Tibial artery (tissue), 4 donors: ENCODE results near the gene TMEM63A.

Experiments used
- DNase-seq, 2 donors: peaks; one replicate each; pipeline ENCODE4 v3.0.0-alpha.2; 2019
- H3K27ac ChIP-seq, 2 donors: fragments of 200-600 bp; sonication (generic) in 1 of 2; 1 replicate in 1 of 2; 2 replicates in 1 of 2; pipeline ENCODE4 v1.5.1; 2018 to 2019; ENCODE audit warnings: mild to moderate bottlenecking in 1 of 2
- H3K27me3 ChIP-seq, 2 donors: fragments of 200-600 bp; sonication (generic) in 1 of 2; one replicate each; pipeline versions ENCODE4 v1.5.1 to v1.6.0; 2016 to 2019
- H3K36me3 ChIP-seq, 3 donors: fragments of 200-600 bp; sonication (generic) in 2 of 3; one replicate each; pipeline ENCODE4 v1.5.1; 2016 to 2019; ENCODE audit warnings: mild to moderate bottlenecking in 2 of 3
- H3K4me1 ChIP-seq, 4 donors: fragments of 200-600 bp; sonication (generic) in 2 of 4; 1 replicate in 3 of 4; 2 replicates in 1 of 4; pipeline ENCODE4 v1.5.1; 2016 to 2019
- H3K4me3 ChIP-seq, 2 donors: fragments of 200-600 bp; sonication (generic) in 1 of 2; 1 replicate in 1 of 2; 2 replicates in 1 of 2; pipeline ENCODE4 v1.5.1; 2018 to 2019; ENCODE audit warnings: mild to moderate bottlenecking in 2 of 2
- H3K9me3 ChIP-seq, 3 donors: fragments of 200-600 bp; sonication (generic) in 1 of 3; one replicate each; pipeline ENCODE4 v1.5.1; 2016 to 2019
- intact Hi-C: fragments of 100-400 bp; cut with DNase I; formaldehyde crosslinking; loops from one replicate; pipeline ENCODE4 v1.15.0; 2023; ENCODE audit warnings: low total_unique reads
- TF ChIP-seq, protein P1 (sequence below), 2 experiments: fragments of 200-600 bp in 1 of 2; fragments of 450-650 bp in 1 of 2; IDR thresholded peaks; one replicate each; pipeline ENCODE4 v1.5.1; 2017 to 2019; ENCODE audit warnings: antibody characterized with exemption in 2 of 2, mild to moderate bottlenecking in 1 of 2, moderate library complexity in 1 of 2

Gene TMEM63A

GRCh38 chr1:225886159-225887029 lies 4.2 kb upstream of the TMEM63A start:
- Histone ChIP-seq H3K27me3 (peaks cover 0 to 12% of the 10 kb centered on the region in 2 donors), H3K4me1 (peaks cover 0 to 15% (median 5%) of the 10 kb centered on the region in 4 donors), H3K9me3 (no peaks in the 10 kb centered on the region), H3K27ac (no peak overlapping the region), H3K4me3 (no peak overlapping the region), H3K36me3 (no peaks in the 10 kb centered on the region)
- TF ChIP-seq, protein P1, sequence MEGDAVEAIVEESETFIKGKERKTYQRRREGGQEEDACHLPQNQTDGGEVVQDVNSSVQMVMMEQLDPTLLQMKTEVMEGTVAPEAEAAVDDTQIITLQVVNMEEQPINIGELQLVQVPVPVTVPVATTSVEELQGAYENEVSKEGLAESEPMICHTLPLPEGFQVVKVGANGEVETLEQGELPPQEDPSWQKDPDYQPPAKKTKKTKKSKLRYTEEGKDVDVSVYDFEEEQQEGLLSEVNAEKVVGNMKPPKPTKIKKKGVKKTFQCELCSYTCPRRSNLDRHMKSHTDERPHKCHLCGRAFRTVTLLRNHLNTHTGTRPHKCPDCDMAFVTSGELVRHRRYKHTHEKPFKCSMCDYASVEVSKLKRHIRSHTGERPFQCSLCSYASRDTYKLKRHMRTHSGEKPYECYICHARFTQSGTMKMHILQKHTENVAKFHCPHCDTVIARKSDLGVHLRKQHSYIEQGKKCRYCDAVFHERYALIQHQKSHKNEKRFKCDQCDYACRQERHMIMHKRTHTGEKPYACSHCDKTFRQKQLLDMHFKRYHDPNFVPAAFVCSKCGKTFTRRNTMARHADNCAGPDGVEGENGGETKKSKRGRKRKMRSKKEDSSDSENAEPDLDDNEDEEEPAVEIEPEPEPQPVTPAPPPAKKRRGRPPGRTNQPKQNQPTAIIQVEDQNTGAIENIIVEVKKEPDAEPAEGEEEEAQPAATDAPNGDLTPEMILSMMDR (IDR thresholded peaks at IDR 0.05): no peak
- no peak for DNase-seq
- intact Hi-C loops: no loop called here

DNA sequence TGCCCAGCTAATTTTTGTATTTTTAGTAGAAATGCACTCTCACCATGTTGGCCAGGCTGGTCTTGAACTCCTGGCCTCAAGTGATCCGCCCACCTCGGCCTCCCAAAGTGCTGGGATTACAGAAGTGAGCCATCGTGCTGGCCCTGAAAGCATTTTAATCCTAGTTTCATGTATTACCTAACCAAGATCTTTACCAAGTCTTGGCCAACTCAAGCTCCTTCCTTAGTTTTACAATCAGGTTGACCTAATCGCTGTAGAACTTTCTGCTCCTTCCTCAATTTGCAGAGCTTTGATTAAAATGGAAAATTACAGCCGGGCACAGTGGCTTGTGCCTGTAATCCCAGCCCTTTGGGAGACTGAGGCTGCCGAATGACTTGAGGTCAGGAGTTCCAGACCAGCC lies 3.2 kb upstream of the TMEM63A start:
- intact Hi-C loops: no loop called here
- Histone ChIP-seq H3K4me1 (peaks cover 0 to 19% (median 15%) of the 10 kb centered on the region in 4 donors), H3K36me3 (no peaks in the 10 kb centered on the region), H3K27me3 (peaks cover 0 to 12% of the 10 kb centered on the region in 2 donors), H3K27ac (no peak overlapping the region), H3K9me3 (no peaks in the 10 kb centered on the region), H3K4me3 (no peak overlapping the region)
- DNase-seq: no peak
- TF ChIP-seq, protein P1 (IDR thresholded peaks at IDR 0.05): no peak

- no peaks in the 10 kb centered on the region for H3K36me3 ChIP-seq
- peak overlapping the region in 1 of 2 donors; percentile 94 for H3K27ac ChIP-seq
- H3K4me3 ChIP-seq: peak overlapping the region; percentile 73 to 97
- TF ChIP-seq, protein P1 (IDR thresholded peaks at IDR 0.05): no peak
- peaks cover 0 to 32% (median 31%) of the 10 kb centered on the region in 4 donors for H3K4me1 ChIP-seq
- DNase-seq: no peak
- intact Hi-C loops: no loop called here
- H3K27me3 ChIP-seq: peaks cover 0 to 12% of the 10 kb centered on the region in 2 donors
- H3K9me3 ChIP-seq: no peaks in the 10 kb centered on the region
Observed at GRCh38 chr1:225883616-225884265, 1.6 kb upstream of the TMEM63A start.

DNA sequence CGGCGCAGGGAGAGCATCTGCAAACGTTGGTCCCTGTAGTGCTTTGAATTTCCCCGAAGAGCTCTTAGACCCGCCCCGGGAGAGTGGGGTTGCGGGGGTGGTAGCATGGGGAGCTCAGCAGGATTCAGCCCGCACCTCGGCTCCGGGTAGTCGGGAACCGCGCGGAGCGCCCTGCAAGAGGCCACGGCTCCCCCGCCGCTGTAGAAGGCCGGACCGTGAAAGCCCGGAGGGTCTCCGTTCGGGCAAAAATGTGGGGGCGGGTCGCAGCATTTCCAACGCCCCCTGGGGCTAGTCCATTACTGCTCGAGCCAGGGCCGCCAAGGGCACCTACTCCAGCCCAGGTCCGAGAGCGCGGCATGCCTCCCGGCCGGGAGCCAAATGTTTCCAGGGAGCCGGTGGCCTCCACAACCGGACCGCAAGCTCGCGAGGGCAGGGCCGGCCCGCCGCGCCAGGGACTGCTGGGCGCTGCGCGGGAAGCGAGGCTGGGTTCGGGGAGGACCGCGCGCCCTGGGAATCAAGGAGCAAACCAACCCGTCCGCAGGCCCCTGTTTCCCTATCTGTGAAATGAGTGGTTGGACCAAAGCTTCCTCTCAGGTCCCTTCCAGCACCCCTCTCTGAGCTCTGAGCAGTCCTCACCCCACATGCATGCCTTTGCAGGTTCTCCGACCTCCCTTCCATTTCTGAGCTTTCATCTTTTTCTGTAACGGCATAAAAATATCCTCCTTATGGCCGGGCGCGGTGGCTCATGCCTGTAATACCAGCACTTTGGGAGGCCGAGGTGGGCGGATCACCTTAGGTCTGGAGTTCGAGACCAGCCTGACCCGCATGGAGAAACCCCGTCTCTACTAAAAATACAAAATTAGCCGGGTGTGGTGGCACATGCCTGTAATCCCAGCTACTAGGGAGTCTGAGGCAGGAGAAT lies 775 bp upstream of the TMEM63A start:
- Histone ChIP-seq H3K9me3 (no peaks in the 10 kb centered on the region), H3K36me3 (no peaks in the 10 kb centered on the region), H3K4me3 (peak overlapping the region; percentile 73 to 97), H3K4me1 (peaks cover 0 to 40% (median 38%) of the 10 kb centered on the region in 4 donors), H3K27ac (peak overlapping the region; percentile 87 to 94), H3K27me3 (peaks cover 0 to 4% of the 10 kb centered on the region in 2 donors)
- TF ChIP-seq, protein P1 (IDR thresholded peaks at IDR 0.05): no peak
- DNase-seq: peak; percentile 49 to 83
- intact Hi-C loops: no loop called here
